ENCODE results near the gene NRXN3. TPM values are rescaled to one million over a fixed set of nuclear protein-coding genes. Genes with fewer than 3 reads are reported as not detected.

Gene NRXN3
- total RNA-seq, 1 experiment from 2014 or later, result not detected

GRCh38 chr14:79413734-79414428, 1243.7 kb downstream of the NRXN3 start:
- H3K4me3 ChIP-seq, result no peak overlapping the region
- no peak overlapping the region for H2AFZ ChIP-seq
- POLR2A ChIA-PET (ENCODE audit: unreplicated experiment), result no interaction called here
- no peaks in the 10 kb centered on the region for H3K27me3 ChIP-seq (ENCODE audit: insufficient read depth, low read depth)
- H3K36me3 ChIP-seq (ENCODE audit: low read depth), result no peaks in the 10 kb centered on the region
- no peaks in the 10 kb centered on the region for H3K4me1 ChIP-seq (replicated peaks; ENCODE audit: insufficient read depth)
- no peak for DNase-seq
- TF ChIP-seq EZH2 (IDR thresholded peaks at IDR 0.05; ENCODE audit: low read depth), result no peak
- TF ChIP-seq CTCF (conservative IDR thresholded peaks at IDR 0.05), result no peak
- no peaks in the 10 kb centered on the region for H4K20me1 ChIP-seq (ENCODE audit: insufficient read depth)
- CTCF ChIA-PET, result no interaction called here
- H3F3A ChIP-seq (ENCODE audit: insufficient read depth, low read depth), result no peaks in the 10 kb centered on the region
- H3K9me2 ChIP-seq (ENCODE audit: insufficient read depth), result peaks cover 4% of the 10 kb centered on the region
- BruUV-seq (replicated peaks), result no TSS peak
- H3K79me2 ChIP-seq (ENCODE audit: low read depth), result no peaks in the 10 kb centered on the region
- H3K27ac ChIP-seq, result no peak overlapping the region
- intact Hi-C loops (cut with micrococcal nuclease; ENCODE audit: unreplicated experiment), result no loop called here
- no peaks in the 10 kb centered on the region for H3K9me3 ChIP-seq (ENCODE audit: insufficient read depth, low read depth)
- no peak overlapping the region for H3K4me2 ChIP-seq

GRCh38 chr14:79415726-79416125, 1245.6 kb downstream of the NRXN3 start:
- Histone ChIP-seq H3K4me1 (replicated peaks; ENCODE audit: insufficient read depth) (no peaks in the 10 kb centered on the region), H3K27ac (no peak overlapping the region), H3F3A (ENCODE audit: insufficient read depth, low read depth) (no peaks in the 10 kb centered on the region), H2AFZ (no peak overlapping the region), H4K20me1 (ENCODE audit: insufficient read depth) (no peaks in the 10 kb centered on the region), H3K27me3 (ENCODE audit: insufficient read depth, low read depth) (no peaks in the 10 kb centered on the region), H3K79me2 (ENCODE audit: low read depth) (no peaks in the 10 kb centered on the region), H3K9me3 (ENCODE audit: insufficient read depth, low read depth) (no peaks in the 10 kb centered on the region), H3K9me2 (ENCODE audit: insufficient read depth) (peaks cover 4% of the 10 kb centered on the region), H3K36me3 (ENCODE audit: low read depth) (no peaks in the 10 kb centered on the region), H3K4me3 (no peak overlapping the region), H3K4me2 (no peak overlapping the region)
- ChIA-PET CTCF (no interaction called here), POLR2A (ENCODE audit: unreplicated experiment) (no interaction called here)
- no peak for DNase-seq
- BruUV-seq (replicated peaks), result no TSS peak
- no peak for TF ChIP-seq EZH2 (IDR thresholded peaks at IDR 0.05; ENCODE audit: low read depth)
- TF ChIP-seq CTCF (conservative IDR thresholded peaks at IDR 0.05), result no peak
- intact Hi-C loops (cut with micrococcal nuclease; ENCODE audit: unreplicated experiment), result no loop called here

GRCh38 chr14:79417961-79418360, 1247.8 kb downstream of the NRXN3 start:
- ChIA-PET POLR2A (ENCODE audit: unreplicated experiment) (no interaction called here), CTCF (no interaction called here)
- Histone ChIP-seq H3K27ac (no peak overlapping the region), H4K20me1 (ENCODE audit: insufficient read depth) (no peaks in the 10 kb centered on the region), H2AFZ (no peak overlapping the region), H3K27me3 (ENCODE audit: insufficient read depth, low read depth) (no peaks in the 10 kb centered on the region), H3K4me3 (no peak overlapping the region), H3K9me3 (ENCODE audit: insufficient read depth, low read depth) (no peaks in the 10 kb centered on the region), H3K9me2 (ENCODE audit: insufficient read depth) (peaks cover 4% of the 10 kb centered on the region), H3K4me2 (no peak overlapping the region), H3K79me2 (ENCODE audit: low read depth) (no peaks in the 10 kb centered on the region), H3K4me1 (replicated peaks; ENCODE audit: insufficient read depth) (no peaks in the 10 kb centered on the region), H3F3A (ENCODE audit: insufficient read depth, low read depth) (no peaks in the 10 kb centered on the region), H3K36me3 (ENCODE audit: low read depth) (no peaks in the 10 kb centered on the region)
- no peak for TF ChIP-seq EZH2 (IDR thresholded peaks at IDR 0.05; ENCODE audit: low read depth)
- TF ChIP-seq CTCF (conservative IDR thresholded peaks at IDR 0.05), result no peak
- intact Hi-C loops (cut with micrococcal nuclease; ENCODE audit: unreplicated experiment), result no loop called here
- DNase-seq, result no peak
- no TSS peak for BruUV-seq (replicated peaks)

All from PC-9 (cell line).